ENCODE results near the gene UBE2QL1.

UBE2QL1 gene

GRCh38 chr5:6535594-6535993 lies 86.9 kb downstream of the UBE2QL1 start:
- no peak for DNase-seq (ENCODE audit: low read depth, low spot score)

GRCh38 chr5:6539060-6539459 lies 90.4 kb downstream of the UBE2QL1 start:
- no peak for DNase-seq (ENCODE audit: low read depth, low spot score)

DNA sequence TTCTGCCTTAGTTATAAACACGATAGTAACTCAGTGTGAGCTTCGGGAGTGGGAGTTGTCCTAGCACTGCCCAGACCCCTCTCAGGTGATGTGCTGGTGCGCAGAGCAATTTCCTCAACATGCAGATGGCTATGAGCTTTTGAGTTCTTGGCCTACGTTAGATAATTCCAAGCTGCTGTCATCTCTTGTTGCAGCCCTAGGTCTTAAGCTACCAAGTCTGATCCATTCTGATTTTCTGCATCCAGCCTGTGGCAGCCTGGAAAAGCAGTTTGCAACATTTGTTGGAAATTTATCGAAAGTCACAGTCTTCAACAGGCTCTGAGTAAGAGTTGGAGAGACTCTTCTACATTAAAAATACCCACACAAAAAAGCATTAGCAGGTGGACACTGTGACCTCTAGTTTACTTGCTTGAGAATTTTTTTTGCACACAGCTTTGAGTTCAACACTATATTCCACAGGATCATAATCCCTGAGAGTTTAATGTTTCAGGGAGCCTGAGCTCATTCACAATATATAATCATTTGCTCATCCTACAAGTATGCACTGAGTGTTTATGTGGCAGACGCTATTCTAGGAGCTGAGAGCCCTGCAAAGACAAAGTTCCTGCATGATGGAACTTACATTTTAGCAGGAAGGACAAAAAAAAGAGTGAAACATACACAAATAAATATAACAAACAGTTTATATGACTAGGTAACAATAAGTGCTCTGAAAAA lies 91.6 kb downstream of the UBE2QL1 start:
- no peak for DNase-seq (ENCODE audit: low read depth, low spot score)

GRCh38 chr5:6541256-6542013 lies 92.8 kb downstream of the UBE2QL1 start:
- no peak for DNase-seq (ENCODE audit: low read depth, low spot score)

- no peak for DNase-seq (ENCODE audit: low read depth, low spot score)
Measured at GRCh38 chr5:6542421-6543345, 94.0 kb downstream of the UBE2QL1 start.

DNA sequence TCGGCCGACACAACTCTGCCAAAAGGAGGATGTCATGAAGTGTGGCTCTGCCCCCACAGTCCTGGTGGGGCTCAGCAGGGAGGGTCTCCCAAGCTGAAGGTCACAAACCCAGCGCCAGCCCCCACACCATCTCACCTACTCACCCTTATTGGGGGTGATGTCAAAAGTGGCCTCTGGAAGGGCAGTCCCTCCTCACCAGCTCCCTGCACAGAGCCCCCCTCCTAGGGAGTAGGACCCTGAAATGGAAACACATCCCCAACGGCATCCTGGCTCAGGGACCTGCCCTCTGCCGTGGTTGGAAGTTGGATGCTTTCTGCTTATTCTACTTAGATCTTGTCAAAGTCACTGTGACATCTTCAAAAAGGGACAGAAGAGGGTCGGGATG lies 94.7 kb downstream of the UBE2QL1 start:
- no peak for DNase-seq (ENCODE audit: low read depth, low spot score)

DNA sequence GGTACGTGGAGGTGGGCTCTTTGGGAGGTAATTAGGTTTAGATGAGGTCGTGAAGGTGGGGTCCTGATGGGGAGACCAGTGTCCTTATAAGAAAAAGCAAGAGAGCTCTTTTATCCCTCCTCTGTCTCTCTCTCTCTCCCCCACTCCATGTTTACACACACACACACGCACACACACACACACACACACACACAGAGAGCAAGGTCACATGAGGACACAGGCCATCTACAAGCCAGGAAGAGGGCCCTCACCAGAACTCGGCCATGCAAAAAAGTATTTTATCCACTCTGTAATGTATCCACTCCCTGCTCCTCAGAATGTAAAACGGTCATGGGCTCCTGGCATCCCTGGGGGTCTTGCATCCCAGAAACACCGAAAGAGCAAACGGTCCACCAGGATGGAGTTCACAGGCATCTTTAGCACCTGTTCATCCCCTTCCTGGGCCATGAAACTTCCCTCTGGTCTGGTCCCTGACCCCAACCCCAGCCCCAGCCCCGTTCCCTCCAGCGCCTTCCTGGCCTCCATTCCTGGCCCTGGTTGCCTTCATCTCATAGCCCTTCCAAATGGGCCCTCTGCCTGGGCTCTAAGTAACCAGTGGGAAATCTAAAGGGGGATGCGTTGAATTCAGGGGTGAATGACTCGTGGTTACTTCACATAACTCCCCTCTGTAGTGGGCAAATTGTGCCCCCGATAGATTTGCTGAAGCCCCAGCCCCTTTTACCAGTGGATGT lies 95.3 kb downstream of the UBE2QL1 start:
- no peak for DNase-seq (ENCODE audit: low read depth, low spot score)
